HG03378 (cell line): ENCODE measurements around the gene RITA1.
A peak's percentile ranks its signal among the peaks of the same experiment; 100 is the strongest.
"Not testable (repeated sequence)": the region's sequence is repeated elsewhere in the genome, so short reads cannot be mapped to it uniquely, and the experiment has no call there.

Experiments
- ATAC-seq: cut with Tn5 transposase; IDR thresholded peaks from one replicate; pipeline ENCODE4 v1.9.1; 2021; ENCODE audit warnings: mild to moderate bottlenecking, moderate library complexity; ENCODE audit not compliant: unreplicated experiment

The RITA1 gene, protein sequence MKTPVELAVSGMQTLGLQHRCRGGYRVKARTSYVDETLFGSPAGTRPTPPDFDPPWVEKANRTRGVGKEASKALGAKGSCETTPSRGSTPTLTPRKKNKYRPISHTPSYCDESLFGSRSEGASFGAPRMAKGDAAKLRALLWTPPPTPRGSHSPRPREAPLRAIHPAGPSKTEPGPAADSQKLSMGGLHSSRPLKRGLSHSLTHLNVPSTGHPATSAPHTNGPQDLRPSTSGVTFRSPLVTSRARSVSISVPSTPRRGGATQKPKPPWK

GRCh38 chr12:113185180-113186032 lies at the start of gene RITA1, which contains the start of gene DDX54:
TSS of gene RITA1 (plus strand) at chr12:113185721. CDS start at chr12:113186747, 1,026 bp downstream.
TSS of gene DDX54 (minus strand) at chr12:113185478. CDS start at chr12:113185451, 27 bp downstream.
- ATAC-seq = peak; percentile 26

DNA sequence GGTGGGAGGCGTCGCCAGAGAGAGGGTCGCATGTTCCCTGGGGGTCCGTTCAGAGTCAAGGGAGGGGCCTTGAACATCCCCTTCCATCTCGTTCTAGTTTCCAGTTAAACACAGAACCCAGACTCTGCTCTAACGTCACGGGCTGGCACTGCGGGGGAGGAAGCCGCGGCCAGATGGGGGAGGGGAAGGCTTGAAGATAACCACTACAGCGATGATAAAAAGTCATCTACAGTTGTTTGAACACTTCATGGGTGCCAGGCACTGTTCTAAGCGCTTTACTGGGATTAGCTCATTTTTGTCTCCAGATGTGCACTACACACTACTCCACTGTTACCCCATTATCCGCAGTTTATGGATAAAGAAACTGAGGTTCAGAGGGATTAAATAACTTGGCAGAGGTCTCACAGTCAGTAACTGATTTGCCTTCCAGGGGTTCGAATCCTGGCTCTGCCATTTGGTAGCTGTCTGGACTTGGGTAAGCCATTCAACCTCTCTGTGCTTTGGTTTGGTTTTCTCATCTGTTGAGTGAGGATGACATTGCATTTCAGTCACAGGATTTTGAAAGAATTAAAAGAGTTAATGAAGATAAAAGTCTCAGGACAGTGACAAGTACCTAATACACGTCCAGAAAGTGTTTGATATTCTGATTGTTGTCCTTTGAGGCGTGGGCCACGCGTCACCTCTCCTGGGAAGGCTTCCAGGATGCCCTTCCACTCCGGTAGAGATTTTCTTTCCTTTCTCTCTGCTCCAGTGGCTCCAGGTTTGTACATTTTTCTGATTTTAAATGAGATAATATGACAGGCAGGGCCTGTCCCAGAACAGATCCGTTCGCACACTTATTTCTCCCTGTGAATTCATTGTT lies 49.2 kb upstream of the RITA1 start:
- ATAC-seq = no peak

DNA sequence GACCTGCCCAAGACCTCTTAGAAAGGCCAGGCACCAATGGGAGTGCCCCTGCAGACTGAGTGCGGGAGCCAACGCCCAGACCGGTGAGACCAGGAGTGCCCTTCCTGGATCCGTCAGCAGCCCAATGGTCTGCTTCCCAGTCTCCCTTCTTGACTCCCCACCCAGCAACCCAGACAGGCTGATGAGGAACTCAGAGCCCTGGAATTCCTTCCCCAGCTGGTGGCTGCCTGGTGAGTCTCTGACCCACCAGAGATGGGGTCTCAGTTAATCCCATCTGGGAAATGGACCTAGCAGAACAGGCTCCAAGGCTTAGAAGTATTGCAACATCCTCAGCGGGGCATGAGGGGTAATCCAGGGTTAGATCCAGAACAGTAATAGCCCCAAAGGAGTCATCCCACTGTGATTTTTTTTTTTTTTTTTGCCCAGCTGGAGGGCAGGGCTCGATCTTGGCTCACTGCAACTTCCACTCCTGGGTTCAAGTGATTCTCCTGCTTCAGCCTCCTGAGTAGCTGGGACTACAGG lies 48.5 kb upstream of the RITA1 start:
- no peak for ATAC-seq

DNA sequence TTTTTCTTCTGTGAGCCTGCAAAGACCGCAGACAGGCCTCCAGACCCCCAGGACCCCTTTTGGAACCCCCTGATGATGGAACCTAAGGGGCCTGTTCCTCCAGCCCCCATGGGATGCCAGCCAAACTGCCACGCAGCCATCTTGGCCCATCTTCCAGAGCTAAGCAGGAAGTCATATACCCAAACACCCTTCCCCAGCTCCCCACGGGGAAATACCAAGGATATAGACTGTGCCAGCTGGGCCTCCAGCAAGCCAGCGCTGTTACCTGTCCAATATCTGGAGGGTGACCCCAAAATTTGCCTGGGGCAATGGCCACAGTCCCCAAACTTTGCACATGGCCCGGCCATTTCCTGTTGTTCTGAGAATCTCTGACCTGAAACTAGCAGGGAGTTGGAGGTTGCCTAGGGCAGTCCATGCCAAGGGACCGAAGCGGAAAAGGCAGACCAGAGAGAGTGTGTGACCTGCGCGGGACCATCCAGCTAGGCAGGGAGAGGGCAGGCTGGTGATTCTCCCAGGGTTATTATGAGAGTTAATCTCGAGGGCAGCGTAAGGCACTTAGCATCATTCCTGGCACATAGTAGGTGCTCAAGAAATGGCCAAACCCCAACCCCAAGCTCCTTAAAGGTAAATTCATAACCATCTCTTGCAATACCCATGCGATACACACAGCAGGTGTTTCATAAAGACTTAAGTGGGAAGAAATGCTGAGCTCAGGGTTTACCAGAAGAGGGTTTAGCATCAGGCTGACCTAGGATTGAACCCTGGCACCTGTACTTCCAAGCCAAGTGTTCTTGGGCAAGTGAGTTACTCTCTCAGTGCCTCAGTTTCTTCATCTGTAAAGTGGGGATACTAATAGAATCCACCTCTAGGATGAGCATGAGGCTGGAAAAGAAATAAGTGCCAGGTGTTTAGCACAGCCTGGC lies 47.4 kb upstream of the RITA1 start:
- no peak for ATAC-seq

- ATAC-seq = no peak
Observed at GRCh38 chr12:113138826-113139225, 46.7 kb upstream of the RITA1 start.

GRCh38 chr12:113140706-113141105 lies 44.8 kb upstream of the RITA1 start:
- ATAC-seq = no peak

- ATAC-seq = not testable (repeated sequence)
Observed at GRCh38 chr12:113141716-113142115, 43.8 kb upstream of the RITA1 start.

DNA sequence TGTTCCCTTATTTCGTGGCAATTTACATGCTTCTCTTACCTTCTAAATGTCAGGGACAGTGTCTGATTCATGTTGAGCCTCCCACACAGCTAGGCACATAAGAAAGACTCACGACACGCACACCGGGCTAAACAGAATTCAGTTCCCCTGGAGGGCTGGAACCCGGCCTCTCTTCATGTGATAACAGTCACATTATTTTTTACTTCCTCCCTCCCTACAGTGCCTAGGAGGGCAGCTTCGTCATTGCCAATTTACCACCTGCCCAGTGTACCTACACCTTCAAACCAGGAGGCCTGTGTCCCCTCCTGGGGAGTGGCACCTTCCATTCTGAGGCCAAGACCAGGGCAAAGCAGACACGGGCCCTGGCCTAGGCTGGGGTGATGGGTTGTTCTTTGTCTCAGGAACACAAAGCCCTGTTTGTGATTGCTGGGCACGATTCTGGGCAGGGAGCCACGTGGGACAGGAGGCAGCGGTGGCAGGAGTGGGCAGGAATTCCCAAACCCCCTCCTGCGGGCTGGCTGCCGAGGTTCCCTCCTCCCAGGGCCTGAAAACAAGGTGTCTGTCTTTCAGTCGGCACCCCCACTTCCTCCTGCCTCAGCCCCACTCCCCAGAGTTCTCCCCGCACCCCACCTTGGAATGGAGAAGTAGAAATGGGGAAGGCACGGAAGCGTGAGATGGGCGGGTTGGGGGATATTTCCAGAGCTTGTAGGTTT lies 43.2 kb upstream of the RITA1 start:
- no peak for ATAC-seq

GRCh38 chr12:113142886-113143332 lies 42.6 kb upstream of the RITA1 start:
- ATAC-seq = no peak

DNA sequence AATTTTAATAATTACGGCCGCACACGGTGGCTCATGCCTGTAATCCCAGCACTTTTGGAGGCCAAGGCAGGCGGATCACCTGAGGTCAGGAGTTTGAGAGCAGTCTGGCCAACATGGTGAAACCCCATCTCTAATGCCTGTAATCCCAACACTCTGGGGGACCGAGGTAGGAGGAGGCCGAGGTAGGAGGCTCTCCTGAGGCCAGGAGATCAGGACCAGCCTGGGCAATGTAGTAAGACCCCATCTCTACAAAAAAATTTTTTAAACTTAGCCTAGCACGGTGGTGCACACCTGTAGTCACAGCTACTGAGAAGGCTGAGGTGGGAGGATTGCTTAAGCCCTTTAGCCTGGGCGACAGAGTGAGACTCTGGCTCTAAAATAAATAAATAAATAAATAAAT lies 41.6 kb upstream of the RITA1 start:
- ATAC-seq = no peak

GRCh38 chr12:113144806-113145205 lies 40.7 kb upstream of the RITA1 start:
- ATAC-seq = no peak

DNA sequence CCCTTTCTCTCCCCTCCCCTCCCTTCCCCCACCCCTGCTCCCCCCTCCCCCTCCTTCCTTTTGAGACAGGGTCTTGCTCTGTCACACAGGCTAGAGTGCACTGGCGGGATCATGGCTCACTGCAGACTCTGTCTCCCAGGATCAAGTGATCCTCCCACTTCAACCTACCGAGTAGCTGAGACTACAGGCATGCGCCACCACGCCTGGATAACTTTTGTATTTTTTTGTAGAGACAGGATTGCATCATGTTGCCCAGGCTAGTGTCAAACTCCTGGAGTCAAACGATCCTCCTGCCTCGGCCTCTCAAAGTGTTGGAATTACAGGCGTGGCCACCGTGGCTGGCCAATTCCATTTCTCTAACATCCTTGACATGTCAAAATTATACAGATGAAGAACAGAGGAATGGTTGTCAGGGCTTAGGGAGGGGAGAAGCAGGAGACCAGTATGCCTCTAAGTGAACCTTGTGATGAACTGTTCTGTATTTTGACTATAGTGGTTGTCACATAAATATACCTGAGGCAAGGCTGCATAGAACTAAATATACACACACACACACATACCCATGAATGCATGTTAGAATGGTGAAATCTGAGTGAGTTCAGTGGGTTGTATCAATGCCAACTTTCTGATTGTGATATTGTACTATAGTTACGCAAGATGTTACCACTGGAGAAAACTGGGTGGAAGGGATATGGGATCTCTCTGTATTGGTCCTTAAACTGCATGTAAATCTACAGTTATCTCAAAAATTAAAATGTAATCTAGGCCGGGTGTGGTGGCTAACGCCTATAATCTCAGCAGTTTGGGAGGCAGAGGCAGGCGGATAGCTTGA lies 39.6 kb upstream of the RITA1 start:
- ATAC-seq = no peak

DNA sequence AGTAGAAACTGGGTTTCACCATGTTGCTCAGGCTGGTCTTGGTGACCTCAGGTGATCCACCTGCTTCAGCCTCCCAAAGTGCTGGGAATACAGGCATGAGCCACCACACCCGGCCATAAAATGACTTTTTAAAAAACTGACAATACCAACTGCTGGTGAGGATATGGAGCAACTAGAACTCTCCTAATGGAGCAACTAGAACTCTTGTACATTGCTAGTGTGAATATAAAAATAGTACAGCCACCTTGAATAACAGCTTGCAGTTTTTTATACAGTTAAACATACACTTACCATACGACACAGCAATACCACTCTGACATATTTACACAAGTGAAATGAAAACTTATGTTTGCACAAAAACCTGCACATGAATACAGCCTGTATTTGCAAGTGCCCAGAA lies 38.5 kb upstream of the RITA1 start:
- no peak for ATAC-seq

DNA sequence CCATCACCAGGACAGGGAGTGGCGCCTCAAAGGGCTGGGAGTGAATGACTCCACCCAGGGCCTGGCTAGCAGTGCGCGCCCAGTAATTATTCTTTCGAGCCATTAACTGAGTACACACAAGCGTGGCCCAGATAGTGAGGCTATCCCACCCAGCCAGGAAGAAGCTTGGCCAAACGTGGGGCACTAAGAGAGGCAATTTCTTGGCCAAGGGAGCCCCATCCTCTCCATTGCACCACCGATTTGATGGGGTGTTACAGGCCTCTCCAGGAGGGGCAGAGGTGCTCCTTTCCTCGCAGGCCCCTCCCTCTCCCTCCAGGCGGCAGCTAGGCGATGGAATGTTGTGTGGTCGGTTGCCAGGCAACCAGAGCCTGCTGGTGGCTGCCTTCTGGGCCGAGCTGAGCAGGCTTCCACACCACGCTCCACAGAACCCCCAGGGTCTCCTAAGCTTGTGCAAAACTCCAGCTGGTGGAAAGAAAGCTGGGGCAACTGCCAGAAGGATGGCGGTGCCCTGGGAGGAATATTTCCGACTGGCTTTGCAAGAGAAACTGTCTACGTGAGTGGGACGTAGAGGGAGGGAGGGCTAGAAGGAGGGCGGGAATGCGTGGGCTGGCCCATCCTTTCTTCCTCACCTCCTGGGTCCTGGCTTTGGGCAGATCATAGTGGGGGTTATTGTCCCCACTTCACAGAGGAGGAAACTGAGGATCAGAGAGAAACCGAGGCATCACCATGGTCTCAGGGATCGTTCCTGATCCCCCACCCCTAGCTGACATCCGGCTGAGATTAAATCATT lies 36.0 kb upstream of the RITA1 start, which contains the start of gene CFAP73:
Gene CFAP73, plus strand, starts transcription at position 364 of the 790 bp plus-strand sequence. Its CDS starts 134 bp downstream, at position 498.
- ATAC-seq = no peak

DNA sequence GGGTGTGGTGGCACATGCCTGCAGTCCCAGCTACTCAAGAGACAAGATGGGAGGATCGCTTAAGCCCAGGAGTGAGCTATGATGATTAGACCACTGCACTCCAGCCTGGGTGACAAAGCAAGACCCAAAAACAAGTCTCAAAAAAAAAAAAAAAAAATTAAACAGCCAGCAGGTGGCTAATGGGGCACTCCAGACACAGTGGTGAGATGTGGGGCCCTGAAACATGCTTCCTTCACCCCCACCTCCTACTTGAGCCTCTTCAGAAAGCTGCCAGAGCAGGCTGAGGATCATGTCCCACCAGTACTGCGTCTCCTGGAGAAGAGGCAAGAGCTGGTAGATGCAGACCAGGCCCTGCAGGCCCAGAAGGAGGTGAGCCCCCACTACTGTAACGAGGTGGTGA lies 33.9 kb upstream of the RITA1 start:
- ATAC-seq = no peak

DNA sequence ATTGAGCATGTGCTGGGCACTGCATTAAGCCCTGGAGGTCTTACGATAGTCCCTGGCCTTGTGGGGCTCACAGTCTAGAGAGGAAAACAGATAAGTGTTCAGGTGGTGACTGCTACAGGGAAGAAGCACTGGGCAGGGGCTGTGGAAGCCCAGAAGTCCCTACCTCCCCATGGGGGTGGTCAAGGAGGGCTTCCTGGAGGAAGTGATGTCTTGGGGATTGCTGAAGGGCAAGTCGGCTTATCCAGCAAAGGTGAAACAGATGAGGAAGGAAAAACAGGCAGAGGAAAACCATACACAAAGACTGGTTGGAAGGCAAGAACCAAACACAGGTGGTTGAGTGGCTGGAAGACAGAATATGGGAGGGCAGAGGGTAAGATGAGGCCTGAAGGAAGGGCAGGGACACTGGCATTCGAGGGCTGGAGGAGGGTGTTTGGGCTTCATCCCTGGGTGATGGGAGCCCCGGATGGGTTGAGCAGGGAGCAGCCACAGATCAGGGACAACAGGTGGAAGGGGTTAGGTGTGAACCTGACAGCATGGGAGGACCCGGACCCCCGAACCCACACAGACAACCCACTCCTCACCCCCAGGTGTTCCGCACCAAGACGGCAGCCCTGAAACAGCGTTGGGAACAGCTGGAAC lies 33.2 kb upstream of the RITA1 start:
- no peak for ATAC-seq
